GM18519 (cell line): ENCODE data around the gene MAGIX.
A peak's percentile ranks its signal among the peaks of the same experiment; 100 is the strongest.
"Not testable (repeated sequence)": the region's sequence is repeated elsewhere in the genome, so short reads cannot be mapped to it uniquely, and the experiment has no call there.

Experiments used
- ATAC-seq: cut with Tn5 transposase; IDR thresholded peaks from one replicate; pipeline ENCODE4 v1.9.1; 2021; ENCODE audit warnings: mild to moderate bottlenecking, moderate library complexity; ENCODE audit not compliant: unreplicated experiment, low FRiP score

Gene MAGIX

DNA sequence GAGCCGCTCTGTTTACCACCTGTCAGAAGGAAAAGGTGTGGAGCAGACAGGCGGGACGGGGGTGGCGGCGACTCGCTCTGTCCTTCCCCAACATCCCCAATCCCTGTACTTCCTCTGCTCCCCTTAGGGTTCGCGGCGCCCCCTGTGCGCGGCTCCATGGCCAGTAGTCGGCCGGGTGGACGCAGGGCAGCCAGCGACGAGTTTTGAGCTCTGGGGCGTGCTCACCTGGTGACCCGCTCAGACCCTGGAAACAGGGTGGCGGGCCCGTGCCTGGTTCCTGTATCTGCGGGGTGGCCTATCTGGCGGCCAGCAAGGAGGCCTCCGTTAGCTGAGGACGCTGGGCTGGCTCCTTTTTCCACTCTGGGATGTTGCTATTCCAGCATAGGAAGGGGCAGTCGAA is 5.4 kb upstream of the MAGIX start:
- no peak for ATAC-seq

DNA sequence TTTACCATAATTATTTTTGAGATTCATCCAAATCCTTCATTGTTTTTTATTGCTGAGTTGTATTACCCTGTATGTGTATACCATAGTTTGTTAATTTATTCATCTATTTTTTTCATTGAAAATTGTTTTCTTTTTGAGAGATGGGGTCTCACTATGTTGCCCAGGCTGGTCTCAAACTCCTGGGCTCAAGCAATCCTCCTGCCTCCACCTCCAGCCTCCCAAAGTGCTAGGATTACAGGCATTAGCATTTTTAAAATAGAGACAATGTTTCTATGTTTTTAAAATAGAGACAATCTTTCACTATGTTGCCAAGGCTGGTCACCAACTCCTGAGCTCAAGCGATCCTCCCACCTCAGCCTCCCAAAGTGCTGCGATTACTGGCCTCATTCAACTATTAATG is 1.6 kb upstream of the MAGIX start:
- ATAC-seq = no peak

DNA sequence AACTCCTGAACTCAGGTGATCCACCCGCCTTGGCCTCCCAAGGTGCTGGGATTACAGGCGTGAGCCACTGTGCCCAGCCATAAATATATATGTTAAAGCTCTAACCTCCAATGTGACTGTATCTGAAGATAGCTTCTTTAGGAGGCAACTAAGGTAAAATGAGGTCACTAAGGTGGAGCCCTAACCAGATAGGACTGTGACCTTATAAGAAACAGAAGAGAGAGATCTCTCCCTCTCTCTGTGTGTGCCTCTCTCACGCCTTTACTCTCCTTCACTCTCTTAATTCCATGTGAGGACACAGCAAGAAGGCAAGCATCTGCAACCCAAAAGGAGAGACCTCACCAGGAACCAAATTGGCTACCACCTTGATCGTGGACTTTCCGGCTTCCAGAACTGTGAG is 926 bp upstream of the MAGIX start:
- no peak for ATAC-seq

DNA sequence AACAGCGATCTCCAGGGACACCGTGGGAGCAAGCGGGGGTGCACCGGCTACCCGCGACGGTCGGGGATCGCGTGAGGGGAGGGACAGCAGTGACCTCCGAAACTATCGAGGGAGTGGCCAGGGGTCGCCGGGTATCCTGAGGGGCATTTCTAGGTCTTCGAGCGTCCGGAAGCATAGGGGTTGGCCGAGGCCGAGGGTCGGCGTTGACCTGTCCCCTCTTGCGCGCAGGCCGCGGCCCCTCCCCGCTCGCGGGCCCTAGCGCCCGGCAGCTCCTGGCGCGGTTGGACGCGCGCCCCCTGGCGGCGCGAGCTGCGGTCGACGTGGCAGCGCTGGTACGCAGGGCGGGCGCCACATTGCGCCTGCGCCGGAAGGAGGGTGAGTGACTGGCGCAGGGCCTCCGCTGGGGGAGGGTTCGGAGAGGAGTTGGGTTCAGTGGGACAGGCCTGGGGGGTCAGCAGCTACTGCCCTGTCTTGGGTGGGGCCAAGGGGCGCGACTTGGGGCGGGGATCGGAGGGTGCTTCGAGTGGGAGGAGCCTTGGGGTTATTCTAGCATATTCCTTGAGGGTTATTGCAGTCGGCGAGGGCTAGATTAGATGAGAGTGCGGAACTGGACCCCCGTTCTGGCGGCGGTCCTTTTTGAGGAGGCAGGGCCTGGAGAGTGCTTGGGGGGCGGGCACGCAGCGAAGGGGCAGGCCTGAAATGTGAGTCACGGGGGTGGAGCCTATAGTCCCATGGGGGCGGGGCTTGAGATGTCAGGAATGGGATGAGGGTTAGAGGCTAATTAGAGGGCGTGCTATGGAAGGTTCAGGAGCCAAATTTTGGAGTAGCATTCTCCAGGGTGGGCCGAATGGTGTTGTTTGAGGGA is 1.2 kb downstream of the MAGIX start:
- ATAC-seq = peak; percentile 45

DNA sequence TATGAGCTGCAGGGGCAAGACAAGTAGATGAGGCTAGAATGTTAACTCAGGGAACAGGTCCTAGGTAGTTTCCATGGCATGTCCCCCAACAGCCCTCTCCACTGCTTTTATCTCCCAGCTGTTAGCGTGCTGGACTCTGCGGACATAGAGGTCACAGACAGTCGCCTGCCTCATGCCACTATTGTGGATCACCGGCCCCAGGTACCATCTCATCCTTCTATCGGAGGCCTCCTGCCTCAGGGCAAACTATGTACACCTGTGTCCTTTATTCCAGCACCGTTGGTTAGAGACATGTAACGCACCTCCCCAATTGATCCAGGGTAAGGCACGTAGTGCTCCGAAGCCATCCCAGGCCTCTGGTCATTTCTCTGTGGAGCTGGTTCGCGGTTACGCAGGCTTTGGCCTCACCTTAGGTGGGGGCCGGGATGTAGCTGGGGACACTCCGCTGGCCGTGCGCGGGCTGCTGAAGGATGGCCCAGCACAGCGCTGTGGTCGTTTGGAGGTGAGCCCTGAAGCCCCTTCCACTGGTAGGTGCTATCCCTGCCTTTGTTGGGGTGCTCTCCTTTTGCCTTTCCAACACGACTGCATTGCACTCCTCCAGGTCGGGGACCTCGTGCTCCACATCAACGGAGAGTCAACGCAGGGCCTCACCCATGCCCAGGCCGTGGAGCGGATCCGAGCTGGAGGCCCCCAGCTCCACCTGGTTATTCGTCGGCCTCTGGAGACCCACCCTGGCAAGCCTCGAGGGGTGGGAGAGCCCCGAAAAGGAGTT is 2.2 kb downstream of the MAGIX start:
- ATAC-seq = no peak

DNA sequence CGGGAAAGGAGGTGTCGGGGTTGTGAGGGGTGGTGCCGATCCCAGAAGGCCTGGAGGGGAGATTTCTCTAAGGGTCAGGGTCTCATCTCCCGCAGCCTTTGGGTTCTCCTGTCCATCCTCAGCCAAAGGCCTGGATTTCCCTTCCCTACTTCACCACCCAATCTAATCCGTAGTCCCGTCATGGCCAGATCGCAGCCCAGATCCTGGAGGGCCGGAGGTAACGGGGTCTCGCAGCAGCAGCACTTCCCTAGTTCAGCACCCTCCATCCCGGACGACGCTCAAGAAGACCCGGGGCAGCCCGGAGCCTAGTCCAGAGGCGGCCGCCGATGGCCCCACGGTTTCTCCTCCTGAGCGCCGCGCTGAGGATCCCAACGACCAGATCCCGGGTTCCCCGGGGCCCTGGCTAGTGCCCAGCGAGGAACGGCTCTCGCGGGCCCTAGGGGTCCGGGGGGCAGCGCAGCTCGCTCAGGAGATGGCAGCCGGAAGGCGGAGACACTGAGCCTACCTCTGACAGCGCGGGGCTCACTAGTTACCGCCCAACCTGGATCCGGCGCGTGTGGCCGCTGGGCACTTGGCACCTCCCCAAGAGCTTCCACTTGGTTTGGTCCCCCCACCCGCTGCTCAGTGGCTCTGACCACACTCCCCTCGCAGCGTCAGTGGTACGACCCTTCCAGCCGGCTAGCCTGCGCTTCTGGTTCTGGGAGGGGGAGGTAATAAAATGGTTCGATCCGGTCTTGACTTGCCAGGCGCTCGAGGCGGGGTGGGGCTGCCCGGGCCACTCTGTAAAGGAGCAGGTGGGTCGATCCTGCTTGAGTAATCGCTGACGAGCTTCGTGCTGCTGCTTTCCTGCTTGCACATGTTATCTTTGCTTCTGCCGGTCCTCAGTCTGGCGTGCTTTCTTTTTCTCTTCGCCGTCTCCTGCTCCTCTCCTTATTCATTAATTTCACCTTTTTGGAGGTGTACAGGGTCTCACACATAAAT is 3.6 kb downstream of the MAGIX start:
- no peak for ATAC-seq

DNA sequence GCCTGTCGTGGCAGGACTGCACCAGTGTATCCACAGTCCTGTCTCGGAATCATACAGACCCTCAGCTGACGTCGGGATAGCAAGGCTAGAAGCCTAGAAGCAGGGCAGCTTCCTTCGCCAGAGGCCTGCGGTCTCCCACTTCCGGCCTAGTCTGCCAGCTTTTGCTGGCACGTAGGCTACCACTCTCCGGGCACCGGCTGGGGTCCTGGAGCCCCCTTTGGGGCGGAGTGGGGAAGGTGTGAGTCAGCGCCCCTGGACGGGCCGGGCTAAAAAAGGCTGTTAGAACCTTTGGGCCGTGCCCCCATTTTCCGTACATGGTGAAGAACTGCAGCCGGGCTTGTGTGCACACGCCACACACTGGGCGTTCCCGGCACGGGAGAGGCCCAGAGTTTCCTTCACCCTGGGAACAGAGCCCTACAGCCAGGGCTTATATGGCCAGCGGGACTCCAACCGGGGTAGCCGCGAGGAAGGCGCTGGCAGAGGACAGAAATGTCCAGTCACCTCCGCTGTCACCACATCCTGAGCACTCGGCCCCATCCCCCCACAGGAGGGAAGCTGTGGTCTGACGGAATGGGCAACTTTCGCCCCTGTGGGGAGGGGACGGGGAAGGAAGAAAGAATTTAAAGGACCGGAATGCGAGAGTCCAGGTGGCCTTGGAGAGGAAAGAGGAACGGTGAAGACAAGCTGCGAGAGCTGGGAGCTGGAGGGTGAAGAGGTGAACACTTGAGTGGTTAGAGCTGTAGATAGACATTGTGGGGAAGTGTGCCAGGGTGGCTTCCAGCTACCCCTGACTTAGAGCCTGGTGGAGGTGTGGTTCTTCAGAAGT is 4.6 kb downstream of the MAGIX start:
- no peak for ATAC-seq

DNA sequence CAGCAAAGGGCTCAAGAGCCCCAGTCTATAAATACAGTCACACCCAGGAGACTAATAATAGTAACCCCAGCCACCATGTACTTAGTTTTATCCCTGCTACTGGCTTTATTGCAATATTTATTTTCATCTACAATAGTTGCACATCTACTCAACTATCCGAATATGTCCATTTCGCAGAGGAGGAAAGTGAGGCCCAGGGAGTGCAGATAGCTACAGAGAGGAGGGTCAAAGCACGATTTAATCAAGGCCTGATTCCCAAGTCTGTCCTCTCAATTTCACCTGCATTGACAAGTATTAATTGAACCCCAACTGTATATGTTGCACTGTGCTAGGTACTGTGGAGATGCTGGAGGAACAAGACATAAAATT is 5.2 kb downstream of the MAGIX start:
- no peak for ATAC-seq

DNA sequence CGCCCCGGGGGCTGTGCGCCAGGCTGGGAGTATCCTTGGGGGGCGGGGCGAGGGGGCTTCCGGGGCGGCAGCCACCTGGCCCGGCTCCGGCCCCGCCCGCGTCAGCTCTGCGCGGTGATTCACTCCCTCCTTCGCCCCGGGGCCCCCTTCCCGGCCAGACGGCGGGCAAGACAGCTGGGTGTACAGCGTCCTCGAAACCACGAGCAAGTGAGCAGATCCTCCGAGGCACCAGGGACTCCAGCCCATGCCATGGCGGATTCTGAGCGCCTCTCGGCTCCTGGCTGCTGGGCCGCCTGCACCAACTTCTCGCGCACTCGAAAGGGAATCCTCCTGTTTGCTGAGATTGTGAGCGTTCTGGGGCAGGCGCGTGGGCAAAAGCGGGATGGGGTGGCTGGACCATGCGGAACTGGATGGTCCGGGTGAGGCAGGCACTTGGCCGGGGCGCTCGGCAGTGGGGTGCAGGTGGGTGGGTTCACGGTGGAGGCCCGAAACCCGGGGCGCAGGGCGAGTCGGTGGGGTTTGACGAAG is 9.3 kb downstream of the MAGIX start, which contains the start of gene PLP2:
Gene PLP2 (plus strand): TSS at position 147 of the 528 bp plus-strand sequence. CDS start 103 bp downstream, at position 250.
- ATAC-seq = no peak

DNA sequence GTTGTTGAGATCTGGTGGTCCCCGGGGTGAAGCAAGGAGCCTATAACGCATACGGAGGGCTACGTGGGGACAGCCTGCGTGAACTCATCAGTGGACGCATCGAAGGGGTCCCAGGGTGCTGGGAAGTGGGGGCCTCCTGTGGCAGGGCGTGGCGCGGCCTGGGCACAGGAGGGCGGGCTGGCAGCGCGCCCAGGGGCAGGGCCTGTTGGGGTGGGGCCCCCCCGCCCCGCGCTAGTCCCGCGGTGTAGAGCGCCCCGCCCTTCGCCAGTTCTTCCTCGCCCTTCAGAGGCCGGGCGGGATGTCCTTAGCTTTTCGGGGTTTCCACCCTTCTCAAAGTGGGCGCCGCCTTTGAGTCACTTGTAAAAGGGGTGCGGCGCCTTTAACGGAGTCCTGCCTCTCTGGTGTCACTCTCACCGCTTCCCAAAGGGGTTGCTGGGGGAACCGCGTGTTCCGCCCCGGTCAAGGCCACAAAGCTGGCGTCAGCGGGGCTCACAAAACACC is 9.8 kb downstream of the MAGIX start:
- peak; percentile 53 for ATAC-seq

DNA sequence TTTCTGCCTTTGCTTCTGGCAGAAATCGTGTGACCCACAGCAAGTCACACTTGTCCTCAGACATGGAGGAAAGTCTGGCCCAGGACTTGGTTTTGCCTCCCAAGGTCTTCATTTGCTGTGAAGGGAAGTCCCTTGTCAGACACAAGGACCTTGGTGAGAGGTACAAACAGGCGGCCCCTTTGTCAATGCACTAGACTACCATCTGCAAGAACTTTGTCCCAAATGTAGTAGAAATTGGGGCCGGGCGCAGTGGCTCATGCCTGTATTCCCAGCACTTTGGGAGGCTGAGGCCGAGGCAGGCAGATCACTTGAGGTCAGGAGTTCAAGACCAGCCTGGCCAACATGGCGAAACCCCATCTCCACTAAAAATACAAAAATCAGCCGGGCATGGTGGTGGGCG is 11.0 kb downstream of the MAGIX start:
- ATAC-seq = not testable (repeated sequence)

DNA sequence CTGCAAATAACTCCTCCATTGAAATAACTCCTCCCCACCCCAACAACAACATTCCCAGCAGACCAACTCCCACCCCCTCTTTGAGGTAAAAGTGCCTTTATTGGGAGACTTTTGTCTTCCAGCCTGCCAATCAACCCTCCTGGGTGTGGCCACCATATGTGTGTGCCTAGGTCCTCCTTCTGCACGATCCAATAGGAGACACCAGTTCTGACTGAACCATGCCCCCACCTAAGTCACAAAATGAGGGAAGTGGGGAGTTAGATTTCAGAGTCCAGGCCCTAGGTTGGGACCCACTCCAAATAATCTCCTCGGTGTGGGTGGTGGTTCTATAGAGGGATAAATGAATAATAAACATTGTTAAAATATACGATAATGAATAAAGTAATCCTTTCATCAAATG is 12.2 kb downstream of the MAGIX start:
- no peak for ATAC-seq

DNA sequence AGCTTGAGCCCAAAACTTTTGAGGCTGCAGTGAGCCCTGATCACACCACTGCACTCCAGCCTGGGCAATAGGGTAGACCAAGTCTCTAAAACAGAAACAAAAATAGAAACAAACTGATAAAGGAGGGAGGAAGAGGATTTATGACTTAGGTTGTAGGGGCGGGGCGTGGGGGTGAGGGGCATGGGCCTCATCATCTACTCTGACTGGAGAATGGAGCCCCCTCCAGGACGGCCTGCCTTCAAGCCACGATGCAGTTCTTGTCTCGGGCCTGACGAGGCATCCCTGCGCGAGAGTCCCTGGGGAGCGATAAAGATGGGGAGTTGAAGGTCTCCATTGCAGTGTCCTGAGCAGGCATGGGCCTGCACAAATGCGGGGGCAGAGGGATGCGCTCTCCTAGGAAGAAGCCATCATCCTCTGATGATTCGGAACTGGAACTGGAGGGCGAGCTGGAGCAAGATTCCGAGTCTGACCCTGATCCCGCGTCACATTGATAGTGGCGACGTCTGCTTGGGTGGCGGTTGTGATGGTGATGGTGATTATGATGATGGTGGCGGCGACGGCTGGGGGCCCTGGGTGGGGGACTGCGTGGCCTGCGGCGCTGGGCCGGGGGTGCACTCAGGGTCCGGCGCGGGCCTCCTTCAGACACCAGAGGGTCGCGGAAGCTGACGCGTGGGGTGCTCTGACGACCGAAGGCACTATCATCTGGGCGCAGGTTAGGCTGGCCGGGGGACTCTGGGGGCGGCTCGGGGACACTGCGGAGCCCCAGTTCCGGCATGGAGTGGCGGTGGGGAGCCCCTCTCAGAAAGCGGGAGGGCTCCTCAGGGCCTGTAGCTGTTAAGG is 13.1 kb downstream of the MAGIX start:
- no peak for ATAC-seq

DNA sequence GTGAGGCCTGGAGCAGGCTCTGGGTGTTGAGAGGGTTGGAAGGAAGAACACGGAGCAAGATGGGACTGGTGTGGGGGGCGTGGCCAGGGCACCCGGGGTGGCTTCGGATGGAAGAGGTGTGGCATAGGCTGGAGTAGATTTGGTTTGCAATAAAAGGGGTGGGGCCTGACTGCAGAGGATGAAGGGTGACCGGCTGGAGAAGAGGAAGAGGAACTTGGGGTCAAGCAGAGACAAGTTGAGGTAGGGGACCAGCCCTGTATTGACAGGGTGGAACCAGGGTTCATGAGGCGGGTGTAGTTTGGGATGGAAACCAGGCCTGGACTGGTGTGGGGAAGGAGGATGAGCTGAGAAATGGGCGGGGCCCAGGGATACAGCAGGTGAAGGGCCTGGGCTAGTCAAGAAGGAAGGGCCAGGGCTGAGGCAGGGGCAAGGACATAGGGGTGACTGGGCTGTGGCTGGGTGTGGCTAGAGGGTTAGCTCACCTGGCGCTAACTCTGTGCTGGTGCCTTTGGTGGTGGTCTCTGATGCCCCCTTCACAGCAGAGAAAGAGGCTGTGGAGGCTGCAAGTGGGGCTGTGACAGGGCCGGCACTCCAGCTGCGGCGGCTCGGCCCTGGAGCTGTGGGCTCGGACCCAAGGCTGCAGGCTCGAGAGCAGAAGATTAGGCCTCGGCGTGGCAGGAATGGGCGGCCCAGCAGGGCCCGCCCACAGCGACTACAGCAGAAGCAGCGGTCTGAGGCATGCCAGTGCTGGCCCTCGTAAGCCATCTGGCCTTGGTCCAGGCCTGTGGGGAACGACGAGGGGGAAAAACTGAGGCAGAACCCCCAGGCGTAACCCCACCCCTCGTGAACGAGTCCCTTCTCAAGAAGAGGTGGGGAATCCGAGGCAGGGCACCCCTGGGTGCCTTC is 14.1 kb downstream of the MAGIX start:
- no peak for ATAC-seq

DNA sequence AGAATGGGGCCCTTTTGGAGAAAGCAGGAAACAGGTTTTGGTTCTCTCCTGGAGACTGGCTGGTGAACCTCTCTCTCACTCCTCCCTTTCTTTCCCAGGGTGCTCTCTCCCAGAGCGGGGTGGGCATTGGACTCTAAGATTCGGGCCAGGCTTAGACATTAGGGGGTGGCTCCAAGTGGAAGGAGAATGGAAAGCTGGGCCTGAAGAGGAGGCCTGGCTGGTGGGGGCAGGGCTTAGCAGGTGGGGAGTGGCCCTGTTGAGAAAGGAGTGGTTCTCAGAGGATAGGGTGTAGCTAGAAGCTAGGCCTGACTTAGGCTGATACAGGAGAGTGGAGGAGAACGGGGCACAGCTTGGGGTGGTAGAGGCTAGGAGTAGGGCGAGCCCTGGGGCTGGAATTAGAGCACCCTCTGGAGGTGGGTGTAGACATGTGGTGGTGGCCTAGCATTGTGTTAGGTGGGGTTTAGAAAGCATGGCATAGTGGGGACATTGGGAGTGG is 14.8 kb downstream of the MAGIX start:
- no peak for ATAC-seq

DNA sequence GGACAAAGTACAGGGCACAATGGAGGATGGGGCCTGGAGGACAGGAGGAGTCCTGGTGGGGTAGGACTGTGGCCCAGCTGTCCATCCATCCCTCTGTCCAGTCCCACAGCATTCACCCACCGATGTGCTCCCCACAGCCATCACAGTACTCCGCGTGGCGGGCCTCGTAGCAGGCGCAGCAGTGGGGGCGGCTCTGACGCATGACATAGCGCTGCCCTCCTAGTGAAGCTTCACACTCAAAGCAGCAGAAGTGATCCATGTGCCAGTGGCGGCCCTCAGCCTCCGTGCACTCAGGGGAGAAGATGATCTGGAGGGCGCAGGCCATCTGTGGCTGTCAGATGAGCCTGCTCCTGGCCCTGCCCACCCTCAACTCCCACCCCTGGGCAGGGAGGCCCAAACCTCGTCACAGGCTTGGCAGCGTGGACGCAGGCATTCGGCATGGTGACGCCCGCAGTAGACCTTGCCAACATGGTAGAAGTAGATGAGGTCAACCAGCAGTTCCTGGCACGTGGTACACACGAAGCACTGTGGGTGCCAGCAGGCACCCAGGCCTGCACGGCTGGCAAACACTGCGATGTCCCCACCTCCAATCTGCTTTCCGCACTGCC is 15.4 kb downstream of the MAGIX start:
- ATAC-seq = no peak

DNA sequence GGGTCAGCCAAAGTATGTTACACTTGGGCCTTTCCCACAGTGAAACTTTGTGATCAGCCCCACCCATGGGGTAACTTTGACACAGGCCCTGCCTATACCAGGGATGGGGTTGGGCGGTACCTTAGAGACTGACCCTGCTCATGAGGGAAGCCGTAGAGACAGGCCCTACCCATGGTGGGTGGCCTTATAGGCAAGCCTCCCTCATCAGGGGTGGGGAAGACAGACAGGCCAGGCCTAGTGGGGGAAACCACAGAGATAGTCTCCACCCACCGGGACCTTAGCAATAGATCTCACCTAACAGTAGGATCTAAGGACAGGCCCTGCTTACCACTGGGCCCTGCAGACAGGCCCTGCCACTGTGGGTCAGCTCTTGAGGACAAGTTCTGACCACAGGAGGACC is 16.0 kb downstream of the MAGIX start:
- no peak for ATAC-seq
